ENCODE measurements around the gene SLC22A7.

The SLC22A7 gene

GRCh38 chr6:43297644-43298564 lies at the start of gene SLC22A7:
Gene SLC22A7, plus strand, starts transcription at chr6:43298260. Its CDS starts 99 bp downstream, at chr6:43298359.
- DNase-seq (ENCODE audit: low spot score), result peak; percentile 20

GRCh38 chr6:43248791-43249190 lies 49.3 kb upstream of the SLC22A7 start:
- no peak for DNase-seq (ENCODE audit: low spot score)

GRCh38 chr6:43250992-43251373 lies 47.1 kb upstream of the SLC22A7 start:
- DNase-seq (ENCODE audit: low spot score), result no peak

- DNase-seq (ENCODE audit: low spot score), result no peak
Measured at GRCh38 chr6:43253401-43253800, 44.7 kb upstream of the SLC22A7 start.

- no peak for DNase-seq (ENCODE audit: low spot score)
Measured at GRCh38 chr6:43254138-43254817, 43.8 kb upstream of the SLC22A7 start.

- no peak for DNase-seq (ENCODE audit: low spot score)
Measured at GRCh38 chr6:43254846-43255245, 43.2 kb upstream of the SLC22A7 start.

- no peak for DNase-seq (ENCODE audit: low spot score)
Measured at GRCh38 chr6:43255408-43256054, 42.5 kb upstream of the SLC22A7 start.

GRCh38 chr6:43256670-43257366 lies 41.2 kb upstream of the SLC22A7 start:
- DNase-seq (ENCODE audit: low spot score), result no peak

- DNase-seq (ENCODE audit: low spot score), result no peak
Measured at GRCh38 chr6:43257367-43258145, 40.5 kb upstream of the SLC22A7 start.

GRCh38 chr6:43258180-43258579 lies 39.9 kb upstream of the SLC22A7 start:
- no peak for DNase-seq (ENCODE audit: low spot score)

GRCh38 chr6:43258807-43259686 lies 39.0 kb upstream of the SLC22A7 start:
- no peak for DNase-seq (ENCODE audit: low spot score)

GRCh38 chr6:43260791-43261190 lies 37.3 kb upstream of the SLC22A7 start:
- DNase-seq (ENCODE audit: low spot score), result no peak

GRCh38 chr6:43261198-43261597 lies 36.9 kb upstream of the SLC22A7 start:
- DNase-seq (ENCODE audit: low spot score), result no peak

- DNase-seq (ENCODE audit: low spot score), result no peak
Measured at GRCh38 chr6:43262000-43262779, 35.9 kb upstream of the SLC22A7 start.

- DNase-seq (ENCODE audit: low spot score), result no peak
Measured at GRCh38 chr6:43262780-43263313, 35.2 kb upstream of the SLC22A7 start.

GRCh38 chr6:43263314-43264178 lies 34.5 kb upstream of the SLC22A7 start:
- peak; percentile 74 for DNase-seq (ENCODE audit: low spot score)

GRCh38 chr6:43264599-43265145 lies 33.4 kb upstream of the SLC22A7 start:
- no peak for DNase-seq (ENCODE audit: low spot score)

GRCh38 chr6:43265564-43265963 lies 32.5 kb upstream of the SLC22A7 start:
- DNase-seq (ENCODE audit: low spot score), result no peak
